Peyer's patch (tissue), 4 donors: Measurements from ENCODE around the gene MLST8.

Experiments used
- POLR2A ChIP-seq, 2 donors: fragments of 450-650 bp; IDR thresholded peaks; one replicate each; pipeline ENCODE4 v1.5.1; 2017; ENCODE audit warnings: antibody characterized with exemption in 2 of 2, mild to moderate bottlenecking in 2 of 2, moderate library complexity in 2 of 2
- TF ChIP-seq, protein P1 (sequence below), 6 experiments: fragments of 450-650 bp in 4 of 6; fragments of 200-600 bp in 2 of 6; sonication (generic) in 1 of 6; IDR thresholded peaks; one replicate each; pipeline ENCODE4 v1.5.1; 2017 to 2019; ENCODE audit warnings: antibody characterized with exemption in 6 of 6, mild to moderate bottlenecking in 3 of 6, moderate library complexity in 1 of 6

DNA sequence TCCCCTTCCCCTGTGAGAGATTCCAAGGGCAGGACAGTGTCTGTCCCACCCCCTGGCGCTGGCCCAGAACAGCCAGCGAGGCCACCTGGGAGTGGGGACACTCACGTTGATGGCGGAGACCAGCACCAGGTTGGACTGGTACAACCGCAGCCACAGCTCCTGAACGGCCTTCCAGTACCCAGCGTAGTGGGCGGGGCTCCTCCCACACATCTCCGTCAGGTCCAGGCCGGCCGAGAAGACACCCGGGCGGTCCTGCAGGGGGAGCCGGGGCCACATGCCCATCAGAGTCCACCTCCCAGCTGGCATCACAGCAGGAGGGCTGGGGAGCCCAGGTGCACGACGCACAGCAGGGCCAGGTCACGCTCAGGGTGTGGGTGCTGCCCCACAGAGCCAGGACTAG, 39.0 kb downstream of the MLST8 start:
- TF ChIP-seq, protein P1, sequence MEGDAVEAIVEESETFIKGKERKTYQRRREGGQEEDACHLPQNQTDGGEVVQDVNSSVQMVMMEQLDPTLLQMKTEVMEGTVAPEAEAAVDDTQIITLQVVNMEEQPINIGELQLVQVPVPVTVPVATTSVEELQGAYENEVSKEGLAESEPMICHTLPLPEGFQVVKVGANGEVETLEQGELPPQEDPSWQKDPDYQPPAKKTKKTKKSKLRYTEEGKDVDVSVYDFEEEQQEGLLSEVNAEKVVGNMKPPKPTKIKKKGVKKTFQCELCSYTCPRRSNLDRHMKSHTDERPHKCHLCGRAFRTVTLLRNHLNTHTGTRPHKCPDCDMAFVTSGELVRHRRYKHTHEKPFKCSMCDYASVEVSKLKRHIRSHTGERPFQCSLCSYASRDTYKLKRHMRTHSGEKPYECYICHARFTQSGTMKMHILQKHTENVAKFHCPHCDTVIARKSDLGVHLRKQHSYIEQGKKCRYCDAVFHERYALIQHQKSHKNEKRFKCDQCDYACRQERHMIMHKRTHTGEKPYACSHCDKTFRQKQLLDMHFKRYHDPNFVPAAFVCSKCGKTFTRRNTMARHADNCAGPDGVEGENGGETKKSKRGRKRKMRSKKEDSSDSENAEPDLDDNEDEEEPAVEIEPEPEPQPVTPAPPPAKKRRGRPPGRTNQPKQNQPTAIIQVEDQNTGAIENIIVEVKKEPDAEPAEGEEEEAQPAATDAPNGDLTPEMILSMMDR (IDR thresholded peaks at IDR 0.05): no peak
- no peak for TF ChIP-seq POLR2A (IDR thresholded peaks at IDR 0.05)
